ENCODE data around the gene ATXN7.

The ATXN7 gene

GRCh38 chr3:63908776-63909175 is 45.1 kb downstream of the ATXN7 start:
- no peak for DNase-seq (ENCODE audit: low read depth)

- no peak for DNase-seq (ENCODE audit: low read depth)
Measured at GRCh38 chr3:63909431-63909830, 45.8 kb downstream of the ATXN7 start.

- DNase-seq (ENCODE audit: low read depth), result no peak
Measured at GRCh38 chr3:63910001-63910400, 46.3 kb downstream of the ATXN7 start.

- DNase-seq (ENCODE audit: low read depth), result no peak
Measured at GRCh38 chr3:63910891-63911290, 47.2 kb downstream of the ATXN7 start.

GRCh38 chr3:63911509-63911872 is 47.8 kb downstream of the ATXN7 start:
- DNase-seq (ENCODE audit: low read depth), result no peak

GRCh38 chr3:63911873-63912767 is 48.5 kb downstream of the ATXN7 start, which contains the start of gene SCAANT1:
SCAANT1 (minus strand) TSS chr3:63912383.
- peak; percentile 73 for DNase-seq (ENCODE audit: low read depth)

- DNase-seq (ENCODE audit: low read depth), result peak; percentile 20
Measured at GRCh38 chr3:63912768-63913588, 49.3 kb downstream of the ATXN7 start.

- no peak for DNase-seq (ENCODE audit: low read depth)
Measured at GRCh38 chr3:63914312-63914711, 50.6 kb downstream of the ATXN7 start.

- DNase-seq (ENCODE audit: low read depth), result no peak
Measured at GRCh38 chr3:63918321-63918720, 54.7 kb downstream of the ATXN7 start.

GRCh38 chr3:63920001-63920400 is 56.3 kb downstream of the ATXN7 start:
- DNase-seq (ENCODE audit: low read depth), result no peak

- no peak for DNase-seq (ENCODE audit: low read depth)
Measured at GRCh38 chr3:63921741-63922482, 58.2 kb downstream of the ATXN7 start.

GRCh38 chr3:63922491-63923199 is 59.0 kb downstream of the ATXN7 start:
- no peak for DNase-seq (ENCODE audit: low read depth)

- DNase-seq (ENCODE audit: low read depth), result no peak
Measured at GRCh38 chr3:63926309-63926708, 62.6 kb downstream of the ATXN7 start.

GRCh38 chr3:63927422-63928280 is 64.0 kb downstream of the ATXN7 start:
- no peak for DNase-seq (ENCODE audit: low read depth)

- DNase-seq (ENCODE audit: low read depth), result no peak
Measured at GRCh38 chr3:63931290-63931689, 67.6 kb downstream of the ATXN7 start.

GRCh38 chr3:63932509-63933212 is 69.0 kb downstream of the ATXN7 start:
- no peak for DNase-seq (ENCODE audit: low read depth)

GRCh38 chr3:63933459-63933858 is 69.8 kb downstream of the ATXN7 start:
- DNase-seq (ENCODE audit: low read depth), result no peak

GRCh38 chr3:63934041-63934866 is 70.6 kb downstream of the ATXN7 start:
- no peak for DNase-seq (ENCODE audit: low read depth)

- DNase-seq (ENCODE audit: low read depth), result no peak
Measured at GRCh38 chr3:63936925-63937324, 73.3 kb downstream of the ATXN7 start.

Data from activated T-helper 1 cell treated with Interleukin-2 at 50 U/mL for 16 hours (primary cell).